ENCODE data around the gene ITPRIPL1.

DNA sequence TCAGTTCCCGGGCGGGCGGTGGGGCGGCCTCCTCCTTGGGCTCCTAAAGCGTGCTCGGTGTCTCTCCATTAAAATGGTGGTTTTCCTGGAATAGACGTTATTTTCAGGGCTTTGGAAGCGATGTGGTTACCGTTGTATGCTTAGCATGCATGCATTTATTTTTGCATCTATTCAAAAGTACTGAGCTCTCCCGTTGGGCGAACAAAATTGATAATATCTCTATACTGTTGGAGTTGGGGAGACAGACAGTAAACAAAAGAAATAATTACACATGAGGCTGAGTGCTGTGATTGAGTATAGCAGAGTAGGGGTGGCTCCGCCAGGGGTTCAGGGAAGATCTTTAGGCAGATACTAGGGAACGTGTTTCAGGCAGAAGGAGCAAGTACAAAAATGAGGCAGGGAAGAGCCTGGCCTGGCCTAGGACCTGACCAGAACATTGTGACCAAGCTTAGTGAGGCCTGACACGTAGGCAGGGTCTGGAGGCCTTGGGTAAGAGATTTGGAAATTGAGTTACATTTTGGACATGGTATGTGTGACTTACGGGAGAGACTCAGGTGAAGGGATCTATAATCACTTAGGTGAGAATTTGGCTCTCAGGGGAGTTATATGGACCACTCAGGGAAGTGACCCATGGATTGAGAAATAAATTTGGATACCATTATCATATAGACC lies 11.1 kb downstream of the ITPRIPL1 start:
- no peak for TF ChIP-seq CTCF (IDR thresholded peaks at IDR 0.05 in 8 of 11, conservative IDR thresholded peaks at IDR 0.05 in 3 of 11)
- TF ChIP-seq POLR2A (IDR thresholded peaks at IDR 0.05) = no peak
- no peak for TF ChIP-seq POLR2AphosphoS5 (IDR thresholded peaks at IDR 0.05)
